Activated gamma-delta T cell treated with Interleukin-2 at 50 U/mL for 16 hours (primary cell): ENCODE measurements around the gene CAMTA1.

Experiments used
- DNase-seq: peaks from one replicate; pipeline ENCODE4 v3.0.0-alpha.2; 2020

Gene CAMTA1

DNA sequence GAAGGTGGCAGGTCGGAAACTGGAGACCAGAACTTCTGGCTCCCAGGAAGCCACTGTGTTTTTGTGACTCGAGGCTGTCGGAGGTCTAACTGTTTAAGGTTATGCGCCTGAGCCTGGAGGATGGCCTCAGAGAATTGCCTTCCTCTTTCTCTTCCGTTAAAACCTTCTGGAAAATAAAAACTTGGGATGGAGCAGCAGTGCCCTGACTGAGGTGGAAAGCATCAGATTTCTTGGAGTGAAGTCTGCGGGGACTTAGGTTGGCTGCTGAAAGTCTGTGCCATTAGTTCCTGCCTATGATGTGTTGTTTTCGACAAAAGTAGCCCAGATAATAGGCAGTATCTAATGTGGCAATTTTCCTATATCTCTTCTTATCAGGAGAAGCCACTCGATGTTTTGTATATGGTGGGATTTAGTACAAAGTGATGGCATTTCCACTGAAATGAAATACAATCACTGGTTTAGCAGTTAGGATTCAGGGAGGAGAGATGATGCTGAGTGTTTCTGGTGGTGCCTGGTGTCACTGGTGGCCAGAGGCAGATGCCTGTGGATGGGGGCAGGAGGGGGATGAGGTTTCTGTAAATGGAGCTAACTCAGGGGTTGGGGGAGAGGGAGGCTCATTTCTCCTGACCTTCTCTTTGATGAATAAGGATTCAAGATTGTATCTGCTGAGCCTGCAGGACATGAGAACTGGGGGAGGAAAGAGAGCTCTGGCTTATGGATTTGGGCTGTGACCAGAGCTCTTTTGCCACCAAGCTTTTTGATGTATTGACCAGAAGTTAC, 150.8 kb downstream of the CAMTA1 start:
- no peak for DNase-seq

DNA sequence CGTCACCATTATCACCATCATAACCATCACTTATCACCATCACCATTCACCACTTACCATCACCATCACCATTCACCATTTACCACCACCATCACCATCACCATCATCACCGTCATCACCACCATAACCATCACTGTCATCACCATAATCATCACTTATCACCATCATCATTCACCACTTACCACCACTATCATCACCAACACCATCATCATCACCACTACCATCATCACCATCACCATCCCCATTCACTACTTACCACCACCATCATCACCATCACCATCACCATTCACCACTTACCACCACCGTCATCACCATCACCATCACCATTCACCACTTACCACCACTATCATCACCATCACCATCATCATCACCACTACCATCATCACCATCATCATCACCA, 151.8 kb downstream of the CAMTA1 start:
- no peak for DNase-seq

GRCh38 chr1:6939363-6939762, 154.1 kb downstream of the CAMTA1 start:
- no peak for DNase-seq

DNA sequence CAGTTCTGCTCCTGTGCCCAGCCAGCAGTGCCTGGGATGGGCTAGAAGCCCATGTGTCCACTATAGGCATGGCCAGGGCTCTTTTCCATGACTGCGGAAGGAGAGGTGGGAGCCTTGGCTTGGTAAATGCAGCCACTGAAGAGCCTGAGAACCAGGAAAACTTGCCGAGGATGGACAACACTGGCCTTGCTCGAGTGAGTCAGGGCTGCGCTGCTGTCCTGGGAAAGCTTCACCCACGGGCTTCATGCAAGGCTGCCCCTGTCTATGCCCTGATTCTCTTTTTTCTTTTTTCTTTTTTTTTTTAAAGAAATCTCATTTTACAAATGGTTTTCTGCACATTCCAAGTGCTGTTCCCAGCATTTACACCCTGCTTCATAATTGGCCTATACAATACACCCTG, 156.5 kb downstream of the CAMTA1 start:
- DNase-seq, result no peak

DNA sequence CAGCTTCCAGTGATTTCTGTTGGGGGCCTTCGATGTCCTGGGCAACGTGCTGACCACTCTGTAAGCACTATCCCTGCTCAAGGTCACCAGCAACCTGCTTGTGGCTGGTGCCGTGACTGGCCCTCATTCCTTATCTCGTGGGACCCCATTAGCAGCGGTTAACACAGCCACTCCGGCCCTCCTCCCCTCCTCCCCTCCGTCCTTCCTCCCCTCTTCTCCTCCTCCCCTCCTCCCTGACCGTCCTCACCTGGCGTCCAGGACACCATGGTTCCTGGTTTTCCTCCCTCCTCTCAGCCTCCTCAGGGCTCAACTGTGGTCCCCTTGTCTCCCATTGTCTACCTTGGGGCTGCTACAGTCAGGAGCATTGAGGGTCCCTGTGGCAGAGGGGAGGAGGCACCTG, 157.7 kb downstream of the CAMTA1 start:
- no peak for DNase-seq

- no peak for DNase-seq
Measured at GRCh38 chr1:6944434-6944833, 159.2 kb downstream of the CAMTA1 start.

- no peak for DNase-seq
Measured at GRCh38 chr1:6947952-6948351, 162.7 kb downstream of the CAMTA1 start.

- no peak for DNase-seq
Measured at GRCh38 chr1:6948416-6948815, 163.2 kb downstream of the CAMTA1 start.

DNA sequence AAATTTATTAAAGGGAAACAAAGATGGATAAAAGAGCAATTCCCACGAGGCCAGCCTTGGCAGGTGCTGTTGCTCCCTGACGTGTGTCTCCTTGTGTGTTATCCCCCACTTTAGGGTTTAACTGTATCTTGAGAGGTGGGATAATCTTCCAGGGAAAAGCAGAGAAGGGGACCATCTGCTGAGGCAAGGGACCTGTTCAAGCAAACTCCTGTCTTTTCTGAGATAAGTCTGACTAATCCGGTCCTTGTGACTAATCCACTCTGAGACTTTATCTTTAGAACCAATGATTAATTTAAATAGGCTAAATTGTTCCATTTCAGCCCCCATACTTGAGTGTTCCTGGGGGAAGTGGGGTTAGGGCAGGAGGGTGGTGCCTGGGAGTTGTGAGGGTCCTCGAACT, 163.6 kb downstream of the CAMTA1 start:
- DNase-seq, result no peak

GRCh38 chr1:6950001-6950765, 164.9 kb downstream of the CAMTA1 start:
- DNase-seq, result no peak

DNA sequence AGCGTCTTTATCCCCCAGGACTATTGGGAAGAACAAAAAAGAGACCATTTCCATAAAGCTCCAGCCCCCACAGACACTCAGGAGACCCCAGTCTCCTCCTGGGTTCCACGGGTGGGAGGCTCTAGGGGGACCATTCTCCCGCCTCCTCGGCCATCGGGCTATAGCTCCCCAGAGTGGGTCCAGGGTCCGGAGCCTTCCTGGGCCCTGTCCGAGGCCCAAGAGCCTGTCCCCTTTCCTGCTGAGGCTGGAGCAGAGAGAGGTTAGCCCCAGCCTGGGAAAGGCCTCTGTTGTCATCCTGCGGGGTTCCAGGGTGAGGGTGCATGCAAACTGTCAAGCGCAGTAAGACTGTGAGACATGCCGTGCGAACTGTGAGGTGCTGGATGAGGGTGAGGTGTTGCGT, 166.3 kb downstream of the CAMTA1 start:
- DNase-seq, result no peak

DNA sequence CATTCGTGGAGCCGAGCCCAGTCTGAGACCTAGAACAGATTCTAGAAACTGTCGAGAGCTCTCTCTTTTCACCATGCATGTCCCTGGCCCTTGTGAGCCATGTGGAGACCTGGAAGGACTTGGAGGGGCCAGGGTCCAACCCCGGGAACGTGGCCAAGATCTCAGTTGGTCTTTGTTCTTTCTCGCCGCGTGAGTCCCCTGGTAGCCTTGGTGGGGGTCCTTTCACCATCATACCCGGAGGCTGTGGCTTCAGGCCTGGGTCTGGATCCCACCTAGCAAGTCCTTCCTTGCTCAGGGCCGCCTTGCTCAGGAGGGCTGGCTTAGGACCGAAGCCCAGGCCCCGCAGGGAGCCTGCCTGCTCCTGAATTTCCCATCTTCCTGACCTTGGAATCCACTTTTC, 168.0 kb downstream of the CAMTA1 start:
- no peak for DNase-seq

- no peak for DNase-seq
Measured at GRCh38 chr1:6953907-6954364, 168.7 kb downstream of the CAMTA1 start.

- DNase-seq, result no peak
Measured at GRCh38 chr1:6954591-6954990, 169.3 kb downstream of the CAMTA1 start.

GRCh38 chr1:6955357-6956094, 170.3 kb downstream of the CAMTA1 start:
- no peak for DNase-seq

DNA sequence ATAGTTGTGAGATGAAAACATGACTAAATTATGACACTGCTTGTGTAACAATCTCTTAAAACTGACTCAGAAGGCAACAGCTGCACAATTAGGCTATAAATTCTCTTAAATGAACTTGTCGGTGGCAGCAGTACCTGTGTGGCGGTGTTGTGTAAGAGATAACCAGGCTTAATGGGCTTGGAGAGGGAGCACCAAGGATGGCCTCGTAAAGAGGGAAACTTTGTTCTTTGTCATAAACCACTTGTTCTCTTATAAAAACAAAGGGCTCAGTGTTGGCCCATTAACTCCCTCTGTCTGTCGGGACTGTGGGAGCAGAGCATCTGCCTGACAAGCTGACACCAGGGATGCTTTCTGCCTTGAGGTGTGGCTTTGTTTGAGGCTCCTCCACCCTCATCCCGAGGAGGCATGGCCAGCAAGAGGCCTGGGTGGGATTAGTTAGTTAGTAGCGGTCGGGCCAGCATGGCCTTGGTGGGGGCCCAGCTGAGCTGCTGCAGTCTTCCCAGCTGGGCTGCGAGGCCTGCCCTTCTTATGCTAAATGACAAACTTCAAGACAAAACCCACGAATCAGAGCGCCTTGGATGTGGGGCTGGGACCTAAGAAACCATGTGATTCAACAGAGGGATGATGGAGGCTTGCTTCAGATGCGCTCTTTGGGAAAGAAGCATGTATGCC, 171.4 kb downstream of the CAMTA1 start:
- DNase-seq, result no peak

DNA sequence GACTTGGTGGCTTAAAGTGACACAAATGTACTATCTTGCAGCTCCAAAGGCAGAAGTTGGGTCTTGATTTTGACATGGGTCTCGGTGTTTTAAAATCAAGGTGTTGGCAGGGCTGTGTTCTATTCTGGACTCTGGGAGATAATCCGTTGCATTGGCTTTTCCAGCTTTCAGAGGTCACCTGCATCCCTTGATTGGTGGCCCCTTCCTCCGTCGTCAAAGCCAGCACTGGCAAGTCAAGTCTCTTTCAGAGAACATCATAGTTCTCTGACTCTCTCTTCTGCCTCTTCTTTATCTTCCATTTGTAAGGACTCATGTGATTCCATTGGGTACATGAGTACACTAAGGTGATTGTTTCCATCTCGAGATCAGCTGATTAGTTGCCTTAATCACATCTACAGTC, 172.1 kb downstream of the CAMTA1 start:
- no peak for DNase-seq

DNA sequence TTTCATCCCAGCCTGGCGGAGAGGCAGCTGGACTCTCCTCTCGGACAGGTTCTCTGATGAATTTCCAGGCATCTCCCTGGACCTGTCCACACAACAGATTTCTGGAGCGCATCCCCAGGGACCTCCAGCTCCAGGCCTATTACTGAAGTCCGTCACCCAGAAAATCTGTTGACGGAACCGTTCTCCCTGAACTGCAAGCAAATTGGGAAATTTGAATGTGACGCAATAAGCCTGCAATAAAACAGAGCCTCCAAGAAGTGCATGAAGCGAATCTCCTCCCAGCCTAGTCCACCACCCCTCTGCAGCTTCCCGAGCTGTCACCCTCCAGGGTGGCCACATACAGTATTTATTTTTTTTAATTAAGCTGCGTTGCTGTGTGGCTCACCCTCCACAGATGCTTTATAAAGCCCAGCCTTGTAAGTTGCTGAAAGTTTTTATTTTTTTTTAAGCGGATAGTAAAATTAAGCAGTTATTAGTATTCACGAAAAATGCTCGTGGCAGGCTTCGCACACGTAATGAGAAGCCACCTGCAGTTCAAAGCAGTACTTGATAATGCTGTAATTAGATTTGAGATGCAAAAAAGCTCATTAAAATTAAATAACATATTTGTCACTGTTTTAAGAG, 173.3 kb downstream of the CAMTA1 start:
- DNase-seq, result no peak

DNA sequence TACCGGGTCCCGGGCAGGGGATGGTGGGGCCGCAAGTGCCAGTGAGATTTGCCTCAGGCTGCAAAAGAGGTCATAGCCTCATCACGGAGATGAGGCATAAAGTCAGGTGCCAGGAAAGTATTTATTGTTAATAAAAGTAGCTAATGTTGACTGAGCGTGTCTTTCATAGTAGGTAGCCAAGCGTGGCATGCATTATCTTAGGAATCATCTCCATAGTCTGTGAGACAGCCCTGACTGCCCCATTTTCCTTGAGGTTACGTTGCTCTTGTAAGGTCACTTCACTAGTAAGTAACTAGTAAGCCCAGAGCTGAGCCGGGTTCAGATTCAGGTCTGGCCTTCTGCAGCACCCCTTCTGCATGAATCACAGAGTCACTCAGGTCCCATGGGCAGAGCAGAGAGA, 174.2 kb downstream of the CAMTA1 start:
- DNase-seq, result no peak

- DNase-seq, result no peak
Measured at GRCh38 chr1:6960291-6960811, 175.1 kb downstream of the CAMTA1 start.

GRCh38 chr1:6960860-6961259, 175.6 kb downstream of the CAMTA1 start:
- DNase-seq, result no peak

GRCh38 chr1:6961289-6961688, 176.0 kb downstream of the CAMTA1 start:
- no peak for DNase-seq
